Measurements from ENCODE around the gene SYTL3. TPM values are rescaled to one million over a fixed set of nuclear protein-coding genes. Genes with fewer than 3 reads are reported as not detected.

SYTL3 gene
- total and polyA plus RNA-seq, 7 donors = 1.6 to 6.9 (median 3.3) TPM

DNA sequence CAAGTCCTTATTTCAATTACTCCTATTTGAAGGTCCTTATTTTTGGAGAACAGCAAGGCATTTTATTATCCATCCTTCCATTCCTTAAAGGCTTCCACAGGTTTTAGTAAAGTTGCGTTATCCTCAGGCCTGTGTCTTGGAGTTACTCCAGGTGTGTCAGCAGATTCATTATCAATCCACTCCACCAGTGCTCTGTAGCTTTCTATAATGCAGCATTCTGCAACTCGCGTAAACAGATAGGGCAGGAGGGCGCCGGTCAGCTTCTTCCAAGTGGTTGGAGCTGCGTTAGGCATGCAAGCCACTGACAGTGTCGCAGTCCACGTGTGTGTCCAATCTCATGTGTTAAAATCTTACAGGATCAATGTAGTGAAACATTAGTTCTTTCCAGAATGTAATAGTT, 75.8 kb downstream of the SYTL3 start:
- DNase-seq = no peak
- Histone ChIP-seq H3K36me3 (no peaks in the 10 kb centered on the region), H3K27me3 (no peaks in the 10 kb centered on the region), H3K27ac (no peak overlapping the region), H3K4me1 (no peaks in the 10 kb centered on the region), H3K9me3 (no peaks in the 10 kb centered on the region), H3K4me3 (no peak overlapping the region)
- TF ChIP-seq, protein P1, sequence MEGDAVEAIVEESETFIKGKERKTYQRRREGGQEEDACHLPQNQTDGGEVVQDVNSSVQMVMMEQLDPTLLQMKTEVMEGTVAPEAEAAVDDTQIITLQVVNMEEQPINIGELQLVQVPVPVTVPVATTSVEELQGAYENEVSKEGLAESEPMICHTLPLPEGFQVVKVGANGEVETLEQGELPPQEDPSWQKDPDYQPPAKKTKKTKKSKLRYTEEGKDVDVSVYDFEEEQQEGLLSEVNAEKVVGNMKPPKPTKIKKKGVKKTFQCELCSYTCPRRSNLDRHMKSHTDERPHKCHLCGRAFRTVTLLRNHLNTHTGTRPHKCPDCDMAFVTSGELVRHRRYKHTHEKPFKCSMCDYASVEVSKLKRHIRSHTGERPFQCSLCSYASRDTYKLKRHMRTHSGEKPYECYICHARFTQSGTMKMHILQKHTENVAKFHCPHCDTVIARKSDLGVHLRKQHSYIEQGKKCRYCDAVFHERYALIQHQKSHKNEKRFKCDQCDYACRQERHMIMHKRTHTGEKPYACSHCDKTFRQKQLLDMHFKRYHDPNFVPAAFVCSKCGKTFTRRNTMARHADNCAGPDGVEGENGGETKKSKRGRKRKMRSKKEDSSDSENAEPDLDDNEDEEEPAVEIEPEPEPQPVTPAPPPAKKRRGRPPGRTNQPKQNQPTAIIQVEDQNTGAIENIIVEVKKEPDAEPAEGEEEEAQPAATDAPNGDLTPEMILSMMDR (IDR thresholded peaks at IDR 0.05) = no peak
- TF ChIP-seq EP300 (IDR thresholded peaks at IDR 0.05) (no peak), POLR2AphosphoS5 (IDR thresholded peaks at IDR 0.05) (no peak), POLR2A (IDR thresholded peaks at IDR 0.05) (no peak)
- WGBS, 2 donors = 94 to 97% methylated on average over 8 of the region's 8 CpGs
- intact Hi-C loops (cut with DNase I) = no loop called here

DNA sequence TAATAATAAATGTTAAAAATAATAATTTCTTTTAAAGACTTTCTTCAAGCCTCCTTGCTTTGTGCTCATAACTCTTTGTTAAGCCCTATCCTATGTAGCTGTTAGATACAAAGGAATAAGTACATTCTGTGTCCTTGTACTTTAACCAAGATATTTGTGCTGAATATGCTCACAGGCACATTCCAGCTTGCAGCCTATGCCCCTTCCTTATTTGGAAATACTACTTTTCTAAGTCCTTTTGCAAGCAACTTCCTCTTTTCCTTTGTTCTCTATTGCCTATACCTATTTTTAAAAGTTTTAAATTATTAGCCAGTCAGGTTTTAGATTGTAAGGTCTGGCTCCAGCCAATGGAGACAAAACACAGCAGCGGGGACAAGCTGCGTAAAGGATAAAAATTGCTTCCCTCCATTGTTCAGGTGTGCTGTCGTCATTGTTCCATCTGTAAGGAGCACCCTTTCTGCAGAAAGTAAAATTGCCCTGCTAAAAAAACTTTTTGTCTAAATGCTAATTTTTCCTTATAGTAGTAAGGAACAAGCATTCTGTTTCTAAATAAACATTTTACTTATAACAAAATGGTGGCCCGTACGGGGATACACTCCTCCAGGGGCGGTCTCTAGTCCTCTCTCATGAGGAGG, 80.2 kb downstream of the SYTL3 start:
- no peak overlapping the region for H3K4me3 ChIP-seq
- no peak for TF ChIP-seq POLR2AphosphoS5 (IDR thresholded peaks at IDR 0.05)
- TF ChIP-seq POLR2A (IDR thresholded peaks at IDR 0.05) = no peak
- TF ChIP-seq, protein P1 (IDR thresholded peaks at IDR 0.05) = no peak
- TF ChIP-seq EP300 (IDR thresholded peaks at IDR 0.05) = no peak
- WGBS, 2 donors = 97 to 98% methylated on average over 6 of the region's 6 CpGs

DNA sequence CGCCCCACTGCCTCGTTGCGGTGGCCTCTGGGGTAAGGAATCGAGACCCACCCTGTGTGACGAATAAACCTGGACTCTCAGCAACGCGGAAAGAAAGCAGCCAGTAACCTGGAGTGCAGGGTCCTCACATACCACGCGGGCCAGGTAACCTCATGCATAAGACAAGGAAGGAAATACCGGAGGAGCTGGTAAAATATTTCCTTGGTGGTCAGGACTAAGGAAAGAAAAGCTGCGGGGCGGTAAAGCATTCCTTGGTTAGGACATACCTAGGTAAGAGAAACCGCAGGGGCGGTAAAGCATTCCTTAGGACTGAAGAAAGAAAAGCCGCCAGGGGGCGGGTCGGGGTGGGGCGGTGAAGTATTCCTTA, 80.7 kb downstream of the SYTL3 start:
- no peaks in the 10 kb centered on the region for H3K36me3 ChIP-seq
- intact Hi-C loops (cut with DNase I) = no loop called here
- H3K27ac ChIP-seq = no peak overlapping the region
- no peaks in the 10 kb centered on the region for H3K9me3 ChIP-seq
- TF ChIP-seq EP300 (IDR thresholded peaks at IDR 0.05) (no peak), POLR2AphosphoS5 (IDR thresholded peaks at IDR 0.05) (no peak), POLR2A (IDR thresholded peaks at IDR 0.05) (no peak)
- TF ChIP-seq, protein P1 (IDR thresholded peaks at IDR 0.05) = no peak
- DNase-seq = no peak
- H3K27me3 ChIP-seq = no peaks in the 10 kb centered on the region
- H3K4me3 ChIP-seq = no peak overlapping the region
- 97% methylated on average over 18 of the region's 18 CpGs for WGBS, 2 donors
- H3K4me1 ChIP-seq = no peaks in the 10 kb centered on the region

More for the DNA sequence above, 80.2 kb downstream of the SYTL3 start:
- intact Hi-C loops (cut with DNase I) = no loop called here
- DNase-seq = no peak
- no peaks in the 10 kb centered on the region for H3K9me3 ChIP-seq
- H3K4me1 ChIP-seq = no peaks in the 10 kb centered on the region
- H3K36me3 ChIP-seq = no peaks in the 10 kb centered on the region
- no peak overlapping the region for H3K27ac ChIP-seq
- H3K27me3 ChIP-seq = no peaks in the 10 kb centered on the region

DNA sequence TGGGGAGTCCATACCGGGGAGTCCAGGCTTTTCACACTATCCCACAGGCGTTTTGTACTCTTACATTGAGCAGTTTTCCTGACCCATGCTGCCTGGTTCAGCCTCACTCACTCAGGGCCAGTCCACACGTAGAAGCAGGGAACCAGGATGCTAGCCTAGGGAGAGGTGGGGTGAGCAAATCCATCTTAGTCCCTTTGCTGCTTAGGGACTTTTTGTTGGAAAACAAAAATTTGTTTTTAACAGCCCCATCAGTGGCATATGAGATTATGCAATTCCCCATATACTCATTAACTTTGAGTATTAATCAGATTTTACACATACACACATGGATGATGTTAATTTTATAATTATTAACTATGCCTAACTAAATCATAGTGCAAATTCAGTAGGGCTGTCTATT, 85.2 kb downstream of the SYTL3 start:
- intact Hi-C loops (cut with DNase I) = no loop called here
- H3K36me3 ChIP-seq = no peaks in the 10 kb centered on the region
- H3K4me1 ChIP-seq = no peaks in the 10 kb centered on the region
- no peak for DNase-seq
- peaks cover 0 to 4% (median 3%) of the 10 kb centered on the region in 4 donors for H3K9me3 ChIP-seq
- TF ChIP-seq EP300 (IDR thresholded peaks at IDR 0.05) = no peak
- TF ChIP-seq POLR2A (IDR thresholded peaks at IDR 0.05) = no peak
- TF ChIP-seq, protein P1 (IDR thresholded peaks at IDR 0.05) = no peak
- TF ChIP-seq POLR2AphosphoS5 (IDR thresholded peaks at IDR 0.05) = no peak
- 92% methylated on average over 3 of the region's 3 CpGs for WGBS, 2 donors
- H3K27ac ChIP-seq = no peak overlapping the region
- H3K27me3 ChIP-seq = no peaks in the 10 kb centered on the region
- no peak overlapping the region for H3K4me3 ChIP-seq
